GM12878 (cell line): Measurements from ENCODE around the gene IPMK. TPM values are rescaled to one million over a fixed set of nuclear protein-coding genes. Genes with fewer than 3 reads are reported as not detected.

Experiments
- ATAC-seq: fragments of 200-7000 bp; cut with Tn5 transposase; 3 replicates; pipeline ENCODE4 v1.9.1; 2020; ENCODE audit warnings: mild to moderate bottlenecking, moderate library complexity
- BruUV-seq: library from RNA; stranded (reverse); fragments of 400-500 nt; replicated peaks from 2 replicates; lab custom pipeline; 2021; lab: Mats Ljungman, UMichigan
- CTCF ChIA-PET: fragments of 300-600 bp; sonication (Branson Sonifier 250); formaldehyde crosslinking; extraction: SDS; loops from one replicate; lab custom pipeline; 2021; ENCODE audit warnings: inconsistent platforms; lab: Yijun Ruan, JAX
- POLR2A ChIA-PET: fragments of 350-600 bp; formaldehyde crosslinking; extraction: SDS; loops from one replicate; lab custom pipeline; 2021; ENCODE audit warnings: inconsistent platforms; lab: Charles Lee
- RAD21 ChIA-PET: fragments of 300-600 bp; sonication (Branson Sonifier 250); formaldehyde crosslinking; loops from one replicate; lab custom pipeline; 2023; ENCODE audit warnings: antibody characterized with exemption; ENCODE audit not compliant: unreplicated experiment; lab: Charles Lee
- SMC1A ChIA-PET: fragments of 300-600 bp; sonication (Branson Sonifier 250); formaldehyde crosslinking; loops from one replicate; lab custom pipeline; 2023; ENCODE audit not compliant: unreplicated experiment, uncharacterized antibody; lab: Charles Lee
- DNase-seq: peaks from one replicate; pipeline ENCODE4 v3.0.0-alpha.2; 2011; ENCODE audit warnings: low read depth, low spot score
- FAIRE-seq: peaks from 3 replicates; lab custom pipeline; 2011; peaks lifted over from hg19 to GRCh38; lab: Jason Lieb, UNC
- H2AFZ ChIP-seq: 2 replicates; pipeline ENCODE4 v1.6.0; 2011; ENCODE audit warnings: low read depth, low read length, control low read depth; ENCODE audit not compliant: control insufficient read depth
- H3K27ac ChIP-seq: 2 replicates; pipeline ENCODE4 v1.5.1; 2011; ENCODE audit warnings: control low read depth; ENCODE audit not compliant: control insufficient read depth, insufficient read depth
- H3K27me3 ChIP-seq, 2 experiments: replicated peaks in 1 of 2; 2 replicates each; pipeline versions ENCODE4 v1.6.0 to v1.6.1; 2011; ENCODE audit warnings: low read length in 1 of 2; ENCODE audit not compliant: control insufficient read depth in 2 of 2, insufficient read depth in 2 of 2
- H3K36me3 ChIP-seq, 2 experiments: 2 replicates each; pipeline ENCODE4 v1.5.1; 2011; ENCODE audit warnings: low read length in 1 of 2; ENCODE audit not compliant: control insufficient read depth in 2 of 2, insufficient read depth in 2 of 2
- H3K4me1 ChIP-seq: 2 replicates; pipeline ENCODE4 v1.6.1; 2011; ENCODE audit warnings: mild to moderate bottlenecking, low read length, moderate library complexity, mixed read lengths; ENCODE audit not compliant: control insufficient read depth, insufficient read depth
- H3K4me2 ChIP-seq: 2 replicates; pipeline ENCODE4 v1.6.0; 2011; ENCODE audit warnings: control low read depth; ENCODE audit not compliant: control insufficient read depth, insufficient read depth
- H3K4me3 ChIP-seq: fragments of 200-600 bp; sonication (generic); 2 replicates; pipeline ENCODE4 v1.5.1; 2016
- H3K79me2 ChIP-seq: 2 replicates; pipeline ENCODE4 v1.6.0; 2011; ENCODE audit warnings: low read length; ENCODE audit not compliant: control insufficient read depth, insufficient read depth
- H3K9ac ChIP-seq: 2 replicates; pipeline ENCODE4 v1.8.0; 2011; ENCODE audit warnings: low read length, control low read depth, mixed read lengths; ENCODE audit not compliant: control insufficient read depth, insufficient read depth
- H3K9me3 ChIP-seq: replicated peaks from 3 replicates; pipeline ENCODE4 v1.5.1; 2011; ENCODE audit warnings: mild to moderate bottlenecking, low read length; ENCODE audit not compliant: control insufficient read depth, insufficient read depth
- H4K20me1 ChIP-seq: 2 replicates; pipeline ENCODE4 v1.6.0; 2011; ENCODE audit not compliant: control insufficient read depth, insufficient read depth
- CBX5 ChIP-seq: sonication (generic); IDR thresholded peaks from 2 replicates; pipeline ENCODE4 v1.6.1; 2016; ENCODE audit warnings: low read depth, moderate library complexity, mild to moderate bottlenecking, inconsistent platforms
- ELK1 ChIP-seq: IDR thresholded peaks from 2 replicates; pipeline ENCODE4 v1.6.1; 2012; ENCODE audit warnings: low read depth, low read length, improper control_type of control experiment
- SKIL ChIP-seq: fragments of 450-650 bp; IDR thresholded peaks from 2 replicates; pipeline ENCODE4 v1.6.1; 2017; ENCODE audit warnings: mild to moderate bottlenecking, low read depth, inconsistent platforms; ENCODE audit not compliant: poor library complexity, severe bottlenecking
- TCF12 ChIP-seq: IDR thresholded peaks from 2 replicates; pipeline ENCODE4 v1.6.1; 2011; ENCODE audit warnings: low read depth, mild to moderate bottlenecking, low read length
- WGBS: methylation state at CpG from one replicate; pipeline ENCODE4 v1.1.6; 2016; ENCODE audit warnings: low lambda C conversion rate; ENCODE audit not compliant: insufficient replicate concordance, insufficient coverage; ENCODE audit errors: missing lambda C conversion rate; 5-methylcytosine and 5-hydroxymethylcytosine counted together
- in situ Hi-C: fragments of 300-500 bp; cut with MboI; formaldehyde crosslinking; loops from 9 replicates; pipeline ENCODE4 v1.14.3; 2018; ENCODE audit warnings: mixed read lengths
- intact Hi-C: fragments of 100-400 bp; cut with micrococcal nuclease; formaldehyde crosslinking; loops from one replicate; pipeline ENCODE4 v1.14.2; 2022; ENCODE audit not compliant: unreplicated experiment
- polyA plus RNA-seq, 11 experiments: library from polyadenylated mRNA; depleted of rRNA in 4 of 11; unstranded in 6 of 11; stranded (reverse) in 5 of 11; fragments of >200 nt; fragmentation: Nextera tagmentation in 4 of 11; fragmentation: Illumina TruSeq in 1 of 11; extraction: Ambion mirVana in 4 of 11; extraction: Trizol in 1 of 11; gene quantifications; 1 replicate in 1 of 11; 2 replicates in 10 of 11; pipeline versions ENCODE4 v1.2.1 to v1.2.3, GENCODE V29; 2011 to 2016; ENCODE audit warnings: inconsistent platforms in 2 of 11, missing spikeins in 2 of 11, low read depth in 1 of 11
- total RNA-seq, 4 experiments: library from RNA; depleted of rRNA in 3 of 4; stranded (reverse); fragments of >200 nt in 3 of 4; fragmentation: Illumina TruSeq in 1 of 4; extraction: Trizol in 1 of 4; gene quantifications; 2 replicates each; pipeline versions ENCODE4 v1.2.1 to v1.2.3, GENCODE V29; 2013 to 2021

IPMK gene
- total and polyA plus RNA-seq, 10 of the 15 experiments (the other 5 are each of a cell fraction or from before 2014, with no cell fraction given) = 0.84 to 7.5 (median 3.6) TPM

GRCh38 chr10:58316874-58317273, 49.2 kb upstream of the IPMK start (continued):
- no peak for TF ChIP-seq CBX5

- no peak for TF ChIP-seq SKIL
- no peaks in the 10 kb centered on the region for H4K20me1 ChIP-seq
- intact Hi-C loops (loop anchor here (5.0 kb wide), 1 partner anchor 216 kb away; no protein-coding TSS in a partner anchor), in situ Hi-C loops (no loop called here)
- no peak overlapping the region for H3K4me3 ChIP-seq
- no peak overlapping the region for H3K9ac ChIP-seq
- no peak overlapping the region for H3K27ac ChIP-seq
- ATAC-seq (no peak), DNase-seq (no peak), FAIRE-seq (no peak)
- H3K36me3 ChIP-seq = no peaks in the 10 kb centered on the region
- CTCF ChIA-PET = interaction anchor here (1.0 to 1.3 kb wide), 2 partner anchors 11 kb away, joined by 3 to 5 read pairs; no protein-coding TSS in a partner anchor
- POLR2A ChIA-PET = no interaction called here
- H3K4me1 ChIP-seq = no peaks in the 10 kb centered on the region
- H3K4me2 ChIP-seq = no peak overlapping the region
- H2AFZ ChIP-seq = no peak overlapping the region
- no peaks in the 10 kb centered on the region; a peak in 1 of 4 replicates for H3K27me3 ChIP-seq
- no TSS peak for BruUV-seq
- no peaks in the 10 kb centered on the region for H3K79me2 ChIP-seq
- H3K9me3 ChIP-seq = no peaks in the 10 kb centered on the region
- SMC1A ChIA-PET = no interaction called here
- RAD21 ChIA-PET = no interaction called here
Observed at GRCh38 chr10:58311026-58311425, 43.3 kb upstream of the IPMK start.

- Histone ChIP-seq H3K9me3 (no peaks in the 10 kb centered on the region), H3K9ac (no peak overlapping the region), H3K4me3 (no peak overlapping the region), H3K27me3 (no peaks in the 10 kb centered on the region), H3K27ac (no peak overlapping the region), H3K4me2 (no peak overlapping the region), H3K4me1 (no peaks in the 10 kb centered on the region), H3K36me3 (no peaks in the 10 kb centered on the region), H4K20me1 (no peaks in the 10 kb centered on the region), H2AFZ (no peak overlapping the region), H3K79me2 (no peaks in the 10 kb centered on the region)
- BruUV-seq = no TSS peak
- intact Hi-C loops (no loop called here), in situ Hi-C loops (no loop called here)
- SMC1A ChIA-PET = interaction anchor here (1.1 to 1.5 kb wide), 3 partner anchors 8 to 42 kb away, joined by 3 to 7 read pairs (median 3); no protein-coding TSS in a partner anchor
- CTCF ChIA-PET = interaction anchor here (0.7 to 2.1 kb wide), 6 partner anchors 14 to 223 kb away, joined by 3 to 7 read pairs (median 4); partner anchors contain the start of gene TFAM
- TF ChIP-seq ELK1 (no peak), TCF12 (no peak)
- WGBS = 73% methylated on average over 3 of the region's 3 CpGs
- RAD21 ChIA-PET = interaction anchor here (1.2 kb wide), 1 partner anchor 84 kb away, joined by 3 read pairs; no protein-coding TSS in a partner anchor
- FAIRE-seq (no peak), ATAC-seq (no peak), DNase-seq (no peak)
- POLR2A ChIA-PET = no interaction called here
Observed at GRCh38 chr10:58307676-58308075, 40.0 kb upstream of the IPMK start.
